Measurements from ENCODE around the gene DOC2A. TPM values are rescaled to one million over a fixed set of nuclear protein-coding genes. Genes with fewer than 3 reads are reported as not detected.

DOC2A gene
- total and polyA plus RNA-seq, 9 of the 15 experiments (the other 6 are each of a cell fraction or from before 2014, with no cell fraction given): 0.03 to 0.38 (median 0.28) TPM; not detected in 1

DNA sequence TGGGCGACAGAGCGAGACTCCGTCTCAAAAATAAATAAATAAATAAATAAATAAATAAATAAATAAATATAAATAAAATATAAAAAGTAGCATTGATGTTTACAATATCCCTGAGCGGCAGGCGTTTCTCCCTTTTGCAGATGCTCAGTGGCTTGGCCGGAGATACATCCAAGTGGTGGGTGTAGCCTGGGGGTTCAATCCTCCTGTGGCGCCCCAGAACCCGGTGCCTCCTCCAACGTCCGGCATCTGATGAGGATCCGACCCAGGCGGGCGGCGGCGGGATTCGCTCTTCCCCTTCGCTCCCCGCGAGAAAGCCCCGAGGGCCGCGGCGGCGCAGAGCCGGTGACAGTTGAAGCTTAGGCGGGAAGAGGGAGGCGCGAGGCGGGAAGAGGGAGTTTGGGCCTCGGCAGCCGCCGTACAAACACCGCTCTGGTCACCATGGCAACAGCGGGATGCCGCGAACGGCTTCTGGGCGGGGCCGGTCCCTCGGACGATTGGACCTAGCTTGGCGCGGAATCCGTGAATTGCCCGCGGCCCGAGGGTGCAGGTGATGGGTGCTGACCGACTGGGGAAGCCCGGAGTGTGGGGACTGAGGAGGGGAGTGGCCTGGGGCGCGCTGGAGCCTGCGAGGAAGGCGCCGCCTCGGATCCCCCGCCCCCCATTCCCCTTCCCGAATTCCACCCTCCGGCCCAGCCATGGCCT lies 42.0 kb upstream of the DOC2A start (continued):
- TF ChIP-seq E2F8 (IDR thresholded peaks at IDR 0.05; ENCODE audit: low read depth, partially characterized antibody) (peak; percentile 92), RBM25 (IDR thresholded peaks at IDR 0.05; ENCODE audit: low read depth, low read length, severe bottlenecking) (no peak), RBBP5 (IDR thresholded peaks at IDR 0.05; ENCODE audit: borderline replicate concordance, insufficient read depth, low read length, poor library complexity, severe bottlenecking) (peak; percentile 61), MAFF (IDR thresholded peaks at IDR 0.05; ENCODE audit: low read length) (no peak), ESRRA (IDR thresholded peaks at IDR 0.05; ENCODE audit: borderline replicate concordance, low read depth) (peak; percentile 44; the same call in 1 of the 2 replicates), XRCC4 (IDR thresholded peaks at IDR 0.05; ENCODE audit: extremely low read depth, insufficient read depth, insufficient read length) (no peak), ZFP36 (IDR thresholded peaks at IDR 0.05; ENCODE audit: low read depth, low read length, partially characterized antibody) (no peak), TFAM (CRISPR knock-in tag; conservative IDR thresholded peaks at IDR 0.05) (no peak), HOXB6 (CRISPR knock-in tag; IDR thresholded peaks at IDR 0.05; ENCODE audit: borderline replicate concordance) (no peak), ZNF75A (CRISPR knock-in tag; IDR thresholded peaks at IDR 0.05) (no peak), RHOXF2B (CRISPR knock-in tag; conservative IDR thresholded peaks at IDR 0.05) (no peak), KAT8 (IDR thresholded peaks at IDR 0.05; ENCODE audit: low read depth) (no peak), KDM2B (CRISPR knock-in tag; IDR thresholded peaks at IDR 0.05) (0 out of 2 replicates have a peak, but pooled peaks have one; percentile 25), MCM7 (IDR thresholded peaks at IDR 0.05) (no peak), E4F1 (CRISPR knock-in tag; IDR thresholded peaks at IDR 0.05; ENCODE audit: borderline replicate concordance) (no peak), POLR2AphosphoS2 (IDR thresholded peaks at IDR 0.05; ENCODE audit: low read length) (no peak), ZNF512 (tag; IDR thresholded peaks at IDR 0.05) (no peak), SRSF1 (IDR thresholded peaks at IDR 0.05; ENCODE audit: low read depth, low read length) (no peak), E2F5 (CRISPR knock-in tag; IDR thresholded peaks at IDR 0.05) (peak; percentile 97), CBX1 (IDR thresholded peaks at IDR 0.05; ENCODE audit: low read depth) (peak; percentile 74; the same call in 1 of the 2 replicates), EWSR1 (IDR thresholded peaks at IDR 0.05; ENCODE audit: borderline replicate concordance, low read depth, partially characterized antibody) (no peak)
